ENCODE measurements around the gene GFOD1.

GFOD1 gene

DNA sequence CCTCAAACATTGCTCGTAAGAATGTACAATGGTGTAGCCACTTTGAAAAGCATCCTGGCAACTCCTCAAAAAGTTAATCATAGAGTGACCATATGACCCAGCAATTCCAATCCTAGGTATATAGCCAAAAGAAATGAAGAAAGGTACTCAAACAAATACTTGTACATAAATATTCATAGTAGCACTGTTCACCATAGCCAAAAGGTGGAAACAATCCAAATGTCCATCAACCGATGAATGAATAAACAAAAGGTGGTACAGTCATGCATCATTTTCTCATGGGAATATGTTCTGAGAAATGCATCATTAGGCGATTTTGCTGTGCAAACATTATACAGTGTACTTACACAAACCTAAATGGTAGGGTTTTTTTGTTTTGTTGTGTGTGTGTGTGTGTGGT, 84.7 kb downstream of the GFOD1 start:
- H3K9me2 ChIP-seq (replicated peaks; ENCODE audit: low read depth, low read length), result no peaks in the 10 kb centered on the region
- TF ChIP-seq EZH2phosphoT487 (IDR thresholded peaks at IDR 0.05; ENCODE audit: borderline replicate concordance), result no peak
- TF ChIP-seq, protein P1, sequence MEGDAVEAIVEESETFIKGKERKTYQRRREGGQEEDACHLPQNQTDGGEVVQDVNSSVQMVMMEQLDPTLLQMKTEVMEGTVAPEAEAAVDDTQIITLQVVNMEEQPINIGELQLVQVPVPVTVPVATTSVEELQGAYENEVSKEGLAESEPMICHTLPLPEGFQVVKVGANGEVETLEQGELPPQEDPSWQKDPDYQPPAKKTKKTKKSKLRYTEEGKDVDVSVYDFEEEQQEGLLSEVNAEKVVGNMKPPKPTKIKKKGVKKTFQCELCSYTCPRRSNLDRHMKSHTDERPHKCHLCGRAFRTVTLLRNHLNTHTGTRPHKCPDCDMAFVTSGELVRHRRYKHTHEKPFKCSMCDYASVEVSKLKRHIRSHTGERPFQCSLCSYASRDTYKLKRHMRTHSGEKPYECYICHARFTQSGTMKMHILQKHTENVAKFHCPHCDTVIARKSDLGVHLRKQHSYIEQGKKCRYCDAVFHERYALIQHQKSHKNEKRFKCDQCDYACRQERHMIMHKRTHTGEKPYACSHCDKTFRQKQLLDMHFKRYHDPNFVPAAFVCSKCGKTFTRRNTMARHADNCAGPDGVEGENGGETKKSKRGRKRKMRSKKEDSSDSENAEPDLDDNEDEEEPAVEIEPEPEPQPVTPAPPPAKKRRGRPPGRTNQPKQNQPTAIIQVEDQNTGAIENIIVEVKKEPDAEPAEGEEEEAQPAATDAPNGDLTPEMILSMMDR (conservative IDR thresholded peaks at IDR 0.05; ENCODE audit: low read length), result no peak
- H3K4me3 ChIP-seq (ENCODE audit: low read length, poor library complexity, severe bottlenecking), result no peak overlapping the region
- no peaks in the 10 kb centered on the region for H3K27me3 ChIP-seq (ENCODE audit: insufficient read depth, low read length, poor library complexity, severe bottlenecking)
- H3K79me2 ChIP-seq (ENCODE audit: insufficient read depth, low read length), result no peaks in the 10 kb centered on the region; the same call in 1 of the 2 replicates
- no peak overlapping the region for H3K4me2 ChIP-seq (ENCODE audit: low read depth, low read length, poor library complexity, severe bottlenecking)
- no peaks in the 10 kb centered on the region for H4K20me1 ChIP-seq (ENCODE audit: insufficient read depth, low read length, poor library complexity, severe bottlenecking)
- no peaks in the 10 kb centered on the region for H3K36me3 ChIP-seq (ENCODE audit: insufficient read depth, low read length)
- no peaks in the 10 kb centered on the region for H3K9me3 ChIP-seq (ENCODE audit: insufficient read depth, low read depth, low read length)
- H2AFZ ChIP-seq (ENCODE audit: low read length), result no peak overlapping the region
- no peaks in the 10 kb centered on the region for H3K4me1 ChIP-seq (ENCODE audit: insufficient read depth, low read length, poor library complexity, severe bottlenecking)
- H3K9ac ChIP-seq (ENCODE audit: low read depth, low read length, poor library complexity, severe bottlenecking), result no peak overlapping the region
- H3F3A ChIP-seq (ENCODE audit: low read depth), result no peaks in the 10 kb centered on the region

- peaks cover 3% of the 10 kb centered on the region; the same call in 1 of the 2 replicates for H3K79me2 ChIP-seq (ENCODE audit: insufficient read depth, low read length)
- H3K9me2 ChIP-seq (replicated peaks; ENCODE audit: low read depth, low read length), result no peaks in the 10 kb centered on the region
- no peaks in the 10 kb centered on the region for H3K36me3 ChIP-seq (ENCODE audit: insufficient read depth, low read length)
- no peaks in the 10 kb centered on the region for H3K27me3 ChIP-seq (ENCODE audit: insufficient read depth, low read length, poor library complexity, severe bottlenecking)
- H3K4me2 ChIP-seq (ENCODE audit: low read depth, low read length, poor library complexity, severe bottlenecking), result no peak overlapping the region
- no peak overlapping the region for H3K4me3 ChIP-seq (ENCODE audit: low read length, poor library complexity, severe bottlenecking)
- H3K9ac ChIP-seq (ENCODE audit: low read depth, low read length, poor library complexity, severe bottlenecking), result no peak overlapping the region
- H3K4me1 ChIP-seq (ENCODE audit: insufficient read depth, low read length, poor library complexity, severe bottlenecking), result peaks cover 2% of the 10 kb centered on the region
- no peak overlapping the region for H2AFZ ChIP-seq (ENCODE audit: low read length)
- H3K9me3 ChIP-seq (ENCODE audit: insufficient read depth, low read depth, low read length), result no peaks in the 10 kb centered on the region
- H3F3A ChIP-seq (ENCODE audit: low read depth), result no peaks in the 10 kb centered on the region
- TF ChIP-seq, protein P1 (conservative IDR thresholded peaks at IDR 0.05; ENCODE audit: low read length), result no peak
- no peak for TF ChIP-seq EZH2phosphoT487 (IDR thresholded peaks at IDR 0.05; ENCODE audit: borderline replicate concordance)
- no peaks in the 10 kb centered on the region for H4K20me1 ChIP-seq (ENCODE audit: insufficient read depth, low read length, poor library complexity, severe bottlenecking)
Observed at GRCh38 chr6:13400772-13401171, 86.6 kb downstream of the GFOD1 start.

GRCh38 chr6:13398421-13398994, 88.9 kb downstream of the GFOD1 start:
- no peaks in the 10 kb centered on the region for H4K20me1 ChIP-seq (ENCODE audit: insufficient read depth, low read length, poor library complexity, severe bottlenecking)
- no peak overlapping the region for H3K4me2 ChIP-seq (ENCODE audit: low read depth, low read length, poor library complexity, severe bottlenecking)
- H3K4me1 ChIP-seq (ENCODE audit: insufficient read depth, low read length, poor library complexity, severe bottlenecking), result peaks cover 10% of the 10 kb centered on the region
- no peaks in the 10 kb centered on the region for H3K9me3 ChIP-seq (ENCODE audit: insufficient read depth, low read depth, low read length)
- no peaks in the 10 kb centered on the region for H3K9me2 ChIP-seq (replicated peaks; ENCODE audit: low read depth, low read length)
- TF ChIP-seq EZH2phosphoT487 (IDR thresholded peaks at IDR 0.05; ENCODE audit: borderline replicate concordance), result no peak
- TF ChIP-seq, protein P1 (conservative IDR thresholded peaks at IDR 0.05; ENCODE audit: low read length), result no peak
- H3K36me3 ChIP-seq (ENCODE audit: insufficient read depth, low read length), result no peaks in the 10 kb centered on the region
- H3K4me3 ChIP-seq (ENCODE audit: low read length, poor library complexity, severe bottlenecking), result no peak overlapping the region
- peaks cover 2% of the 10 kb centered on the region; the same call in 1 of the 2 replicates for H3F3A ChIP-seq (ENCODE audit: low read depth)
- no peaks in the 10 kb centered on the region for H3K27me3 ChIP-seq (ENCODE audit: insufficient read depth, low read length, poor library complexity, severe bottlenecking)
- H2AFZ ChIP-seq (ENCODE audit: low read length), result no peak overlapping the region
- H3K9ac ChIP-seq (ENCODE audit: low read depth, low read length, poor library complexity, severe bottlenecking), result no peak overlapping the region
- peaks cover 3% of the 10 kb centered on the region; the same call in 1 of the 2 replicates for H3K79me2 ChIP-seq (ENCODE audit: insufficient read depth, low read length)
